ENCODE measurements around the gene CRACR2A. TPM values are rescaled to one million over a fixed set of nuclear protein-coding genes. Genes with fewer than 3 reads are reported as not detected.

Gene CRACR2A
- total and polyA plus RNA-seq, 7 experiments from 2014 or later: 8.2 to 40.3 (median 31.4) TPM

DNA sequence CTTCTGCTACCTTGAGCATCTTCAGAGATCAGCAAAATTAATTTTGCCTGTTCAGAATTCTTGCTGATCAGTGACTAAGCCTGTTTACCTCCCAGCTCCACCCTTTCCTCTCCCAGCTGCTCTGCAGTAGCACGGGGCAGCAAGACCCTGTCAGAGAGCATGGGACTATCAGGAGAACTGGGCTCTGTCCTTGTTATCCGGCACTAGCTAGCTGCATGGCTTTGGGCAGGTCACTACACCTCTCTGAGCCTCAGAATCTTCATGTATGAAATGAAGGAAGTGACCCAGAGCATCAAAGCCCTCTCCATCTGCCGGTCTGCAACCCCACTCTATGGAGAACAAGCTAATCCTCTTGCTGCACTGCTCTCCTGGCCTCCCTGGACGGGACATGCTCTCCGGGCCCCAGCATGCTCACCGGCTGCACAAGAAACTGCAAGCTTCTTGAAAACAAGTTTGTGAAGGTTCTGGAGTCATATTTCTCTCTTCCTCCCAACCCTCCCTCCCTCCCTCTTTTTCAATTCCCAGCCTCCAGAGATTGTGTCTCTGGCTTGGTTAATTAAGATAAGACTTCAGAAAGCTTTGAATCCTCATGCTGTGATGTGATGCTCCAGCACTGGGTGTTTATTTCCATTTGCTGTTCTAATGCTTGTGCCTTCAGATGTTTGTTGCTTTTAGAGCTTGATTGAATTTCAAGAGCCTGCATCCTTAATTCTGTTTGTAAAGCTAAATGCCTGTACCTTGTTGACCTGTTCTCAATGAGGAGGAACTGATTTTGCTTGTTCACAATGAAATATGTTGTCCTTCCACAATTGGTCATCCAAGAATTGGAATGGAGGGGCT lies 101.1 kb downstream of the CRACR2A start:
- Histone ChIP-seq H3K36me3 (ENCODE audit: control insufficient read depth in 2 of 3, insufficient read depth in 3 of 3, low read length in 3 of 3) (peaks cover 7 to 92% (median 8%) of the 10 kb centered on the region in 3 experiments), H3K4me3 (ENCODE audit: low read length) (no peak overlapping the region), H3K4me1 (ENCODE audit: control insufficient read depth in 2 of 2, insufficient read depth in 2 of 2, low read length in 2 of 2) (no peaks in the 10 kb centered on the region), H3K27me3 (ENCODE audit: control insufficient read depth in 2 of 2, insufficient read depth in 2 of 2, low read length in 2 of 2) (no peaks in the 10 kb centered on the region), H3K9me3 (ENCODE audit: control insufficient read depth in 2 of 3, low read length in 3 of 3) (no peaks in the 10 kb centered on the region), H3K27ac (ENCODE audit: low read depth, low read length) (no peak overlapping the region)
- ATAC-seq (no peak), DNase-seq (no peak)
- H3K4me3 Mint-ChIP-seq: no peak overlapping the region
- H3K27me3 Mint-ChIP-seq: no peaks in the 10 kb centered on the region
- H3K9me3 Mint-ChIP-seq: peaks cover 0 to 2% (median 0%) of the 10 kb centered on the region in 11 donors
- ChIA-PET POLR2A (no interaction called here), CTCF (interaction anchor here (0.6 kb wide), 1 partner anchor 1511 kb away, joined by 4 read pairs; no protein-coding TSS in a partner anchor)
- intact Hi-C loops (cut with micrococcal nuclease): loop anchor here in 1 of 2 donors (10.0 kb wide), 1 partner anchor 347 kb away; no protein-coding TSS in a partner anchor
- peak overlapping the region in 2 of 9 donors; percentile 8 to 36 for H3K27ac Mint-ChIP-seq
- H3K36me3 Mint-ChIP-seq: peaks cover 0 to 41% (median 23%) of the 10 kb centered on the region in 5 donors
- peaks cover 0 to 19% (median 0%) of the 10 kb centered on the region in 7 donors for H3K4me1 Mint-ChIP-seq

DNA sequence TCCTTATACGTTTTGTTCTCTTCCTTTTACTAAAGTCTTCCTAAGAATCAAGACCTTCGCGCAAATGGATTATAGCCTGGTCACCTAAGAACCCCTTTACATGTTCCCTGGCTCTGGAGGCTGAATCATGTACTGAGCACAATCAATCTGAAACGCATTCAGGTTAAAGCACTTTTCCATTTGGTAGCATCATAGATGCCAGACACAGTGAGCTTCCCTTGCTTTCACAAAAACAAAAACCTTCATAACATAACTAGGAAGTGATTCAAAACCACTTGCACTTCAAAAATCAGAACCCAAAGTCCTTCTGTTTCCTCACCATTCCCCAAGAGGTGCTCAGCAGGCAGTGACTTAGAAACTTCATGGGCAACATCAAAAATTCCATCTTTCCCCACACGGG lies 105.4 kb downstream of the CRACR2A start:
- no peaks in the 10 kb centered on the region for H3K27me3 ChIP-seq (ENCODE audit: control insufficient read depth in 2 of 2, insufficient read depth in 2 of 2, low read length in 2 of 2)
- Mint-ChIP-seq H3K4me3 (no peak overlapping the region), H3K9me3 (no peaks in the 10 kb centered on the region), H3K27me3 (no peaks in the 10 kb centered on the region), H3K4me1 (peaks cover 0 to 30% (median 0%) of the 10 kb centered on the region in 7 donors), H3K36me3 (peaks cover 9 to 39% (median 21%) of the 10 kb centered on the region in 5 donors), H3K27ac (no peak overlapping the region)
- no peak overlapping the region for H3K4me3 ChIP-seq (ENCODE audit: low read length)
- ATAC-seq (no peak), DNase-seq (no peak)
- POLR2A ChIA-PET: no interaction called here
- no peaks in the 10 kb centered on the region for H3K9me3 ChIP-seq (ENCODE audit: control insufficient read depth in 2 of 3, low read length in 3 of 3)
- H3K27ac ChIP-seq (ENCODE audit: low read depth, low read length): no peak overlapping the region
- no peaks in the 10 kb centered on the region for H3K4me1 ChIP-seq (ENCODE audit: control insufficient read depth in 2 of 2, insufficient read depth in 2 of 2, low read length in 2 of 2)
- H3K36me3 ChIP-seq (ENCODE audit: control insufficient read depth in 2 of 3, insufficient read depth in 3 of 3, low read length in 3 of 3): peaks cover 4 to 71% (median 16%) of the 10 kb centered on the region in 3 experiments
- CTCF ChIA-PET: interaction anchor here (0.7 kb wide), 1 partner anchor 630 kb away, joined by 3 read pairs; no protein-coding TSS in a partner anchor
- intact Hi-C loops (cut with micrococcal nuclease): no loop called here

DNA sequence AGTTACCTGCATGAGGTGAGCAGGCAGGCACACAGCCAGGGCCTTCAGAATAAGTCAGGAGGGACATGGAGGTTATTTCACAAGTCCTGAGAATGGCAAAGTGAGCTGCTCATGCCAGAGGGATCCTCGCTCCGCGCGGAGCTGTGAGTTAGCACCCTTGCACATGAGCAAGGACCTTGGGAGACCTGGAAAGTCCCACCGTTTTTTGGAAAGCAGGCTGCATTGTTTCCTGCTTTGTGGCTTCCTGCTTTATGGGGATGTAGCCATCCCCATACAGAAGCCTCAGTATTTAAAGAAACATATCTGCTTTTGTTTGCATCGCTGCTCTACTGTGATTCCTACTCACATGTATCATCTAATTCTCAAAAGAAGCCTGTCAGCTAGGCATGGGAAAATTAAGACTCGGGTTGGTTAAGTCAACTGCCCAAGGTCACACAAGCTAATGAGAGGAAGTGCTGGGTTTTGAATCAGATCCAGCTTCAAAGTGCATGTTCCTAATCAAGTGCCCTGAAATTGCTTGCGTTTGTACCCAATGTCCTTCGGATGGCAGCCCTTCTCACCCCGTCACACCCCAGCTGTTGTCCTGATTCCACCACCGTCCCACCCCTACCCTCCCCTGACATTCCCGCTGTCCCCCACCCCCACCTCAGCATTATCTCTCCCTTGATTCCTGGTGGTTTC lies 106.2 kb downstream of the CRACR2A start:
- no peaks in the 10 kb centered on the region for H3K4me1 ChIP-seq (ENCODE audit: control insufficient read depth in 2 of 2, insufficient read depth in 2 of 2, low read length in 2 of 2)
- no peak overlapping the region for H3K4me3 ChIP-seq (ENCODE audit: low read length)
- intact Hi-C loops (cut with micrococcal nuclease): no loop called here
- H3K4me3 Mint-ChIP-seq: peak overlapping the region in 1 of 10 donors; percentile 39
- peaks cover 11 to 41% (median 21%) of the 10 kb centered on the region in 5 donors for H3K36me3 Mint-ChIP-seq
- peaks cover 0 to 28% (median 0%) of the 10 kb centered on the region in 7 donors for H3K4me1 Mint-ChIP-seq
- no peaks in the 10 kb centered on the region for H3K27me3 ChIP-seq (ENCODE audit: control insufficient read depth in 2 of 2, insufficient read depth in 2 of 2, low read length in 2 of 2)
- DNase-seq (no peak), ATAC-seq (no peak)
- no peaks in the 10 kb centered on the region for H3K27me3 Mint-ChIP-seq
- no peak overlapping the region for H3K27ac ChIP-seq (ENCODE audit: low read depth, low read length)
- peaks cover 4 to 68% (median 16%) of the 10 kb centered on the region in 3 experiments for H3K36me3 ChIP-seq (ENCODE audit: control insufficient read depth in 2 of 3, insufficient read depth in 3 of 3, low read length in 3 of 3)
- POLR2A ChIA-PET: no interaction called here
- no peaks in the 10 kb centered on the region for H3K9me3 Mint-ChIP-seq
- H3K9me3 ChIP-seq (ENCODE audit: control insufficient read depth in 2 of 3, low read length in 3 of 3): no peaks in the 10 kb centered on the region
- H3K27ac Mint-ChIP-seq: peak overlapping the region in 1 of 9 donors; percentile 70
- CTCF ChIA-PET: interaction anchor here (0.7 kb wide), 1 partner anchor 631 kb away, joined by 3 read pairs; no protein-coding TSS in a partner anchor

DNA sequence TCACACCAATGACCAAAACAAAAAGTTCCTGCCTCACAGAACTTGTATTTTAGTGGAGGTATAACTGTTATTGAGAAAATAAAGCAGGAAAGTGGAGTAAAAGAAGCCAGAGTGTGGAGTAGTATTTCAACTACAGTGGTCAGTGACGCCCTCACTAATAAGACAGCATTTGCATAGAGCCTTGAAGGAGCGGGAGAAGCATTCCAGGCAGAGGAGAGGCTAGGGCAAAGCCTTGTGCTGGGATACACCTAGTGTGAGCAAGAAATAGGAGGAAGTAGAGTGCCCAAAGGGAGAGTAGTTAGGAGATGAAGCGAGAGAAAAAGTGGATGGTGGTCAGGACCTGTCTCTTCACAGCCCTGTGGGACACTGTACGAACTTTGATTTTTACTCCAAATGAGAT lies 107.8 kb downstream of the CRACR2A start:
- no peak overlapping the region for H3K4me3 ChIP-seq (ENCODE audit: low read length)
- Mint-ChIP-seq H3K36me3 (peaks cover 10 to 49% (median 24%) of the 10 kb centered on the region in 5 donors), H3K4me1 (peaks cover 0 to 24% (median 0%) of the 10 kb centered on the region in 7 donors), H3K27me3 (no peaks in the 10 kb centered on the region), H3K9me3 (no peaks in the 10 kb centered on the region), H3K4me3 (no peak overlapping the region), H3K27ac (no peak overlapping the region)
- no peaks in the 10 kb centered on the region for H3K4me1 ChIP-seq (ENCODE audit: control insufficient read depth in 2 of 2, insufficient read depth in 2 of 2, low read length in 2 of 2)
- ChIA-PET POLR2A (no interaction called here), CTCF (no interaction called here)
- no peaks in the 10 kb centered on the region for H3K27me3 ChIP-seq (ENCODE audit: control insufficient read depth in 2 of 2, insufficient read depth in 2 of 2, low read length in 2 of 2)
- ATAC-seq (no peak), DNase-seq (no peak)
- H3K36me3 ChIP-seq (ENCODE audit: control insufficient read depth in 2 of 3, insufficient read depth in 3 of 3, low read length in 3 of 3): peaks cover 4 to 63% (median 15%) of the 10 kb centered on the region in 3 experiments
- no peaks in the 10 kb centered on the region for H3K9me3 ChIP-seq (ENCODE audit: control insufficient read depth in 2 of 3, low read length in 3 of 3)
- H3K27ac ChIP-seq (ENCODE audit: low read depth, low read length): no peak overlapping the region
- intact Hi-C loops (cut with micrococcal nuclease): no loop called here

DNA sequence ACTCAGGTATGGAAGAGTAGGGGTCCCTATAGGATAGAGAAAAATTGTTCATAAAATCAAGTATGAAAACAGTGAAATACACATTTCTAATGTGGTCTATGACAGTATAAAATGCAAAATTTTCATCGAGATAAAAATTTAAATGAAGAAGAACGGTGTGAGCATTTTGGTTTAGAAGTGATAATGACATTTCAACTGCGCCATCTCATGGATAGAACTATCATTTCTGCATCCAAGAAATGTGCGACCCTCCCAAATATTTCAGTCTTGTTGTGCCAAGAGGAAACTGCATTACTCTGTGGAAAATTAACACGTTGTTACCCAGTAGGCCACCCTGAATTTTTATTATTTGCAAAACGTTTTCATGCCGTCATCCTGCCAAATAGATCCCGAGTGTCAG lies 108.8 kb downstream of the CRACR2A start:
- Mint-ChIP-seq H3K9me3 (no peaks in the 10 kb centered on the region), H3K36me3 (peaks cover 12 to 55% (median 24%) of the 10 kb centered on the region in 5 donors), H3K27me3 (no peaks in the 10 kb centered on the region), H3K4me3 (no peak overlapping the region), H3K27ac (no peak overlapping the region), H3K4me1 (peaks cover 0 to 24% (median 0%) of the 10 kb centered on the region in 7 donors)
- intact Hi-C loops (cut with micrococcal nuclease): no loop called here
- H3K4me3 ChIP-seq (ENCODE audit: low read length): no peak overlapping the region
- H3K27ac ChIP-seq (ENCODE audit: low read depth, low read length): no peak overlapping the region
- no peak for DNase-seq
- ATAC-seq: no peak
- POLR2A ChIA-PET: no interaction called here
- CTCF ChIA-PET: no interaction called here
- no peaks in the 10 kb centered on the region for H3K27me3 ChIP-seq (ENCODE audit: control insufficient read depth in 2 of 2, insufficient read depth in 2 of 2, low read length in 2 of 2)
- no peaks in the 10 kb centered on the region for H3K9me3 ChIP-seq (ENCODE audit: control insufficient read depth in 2 of 3, low read length in 3 of 3)
- peaks cover 0 to 58% (median 11%) of the 10 kb centered on the region in 3 experiments for H3K36me3 ChIP-seq (ENCODE audit: control insufficient read depth in 2 of 3, insufficient read depth in 3 of 3, low read length in 3 of 3)
- no peaks in the 10 kb centered on the region for H3K4me1 ChIP-seq (ENCODE audit: control insufficient read depth in 2 of 2, insufficient read depth in 2 of 2, low read length in 2 of 2)

DNA sequence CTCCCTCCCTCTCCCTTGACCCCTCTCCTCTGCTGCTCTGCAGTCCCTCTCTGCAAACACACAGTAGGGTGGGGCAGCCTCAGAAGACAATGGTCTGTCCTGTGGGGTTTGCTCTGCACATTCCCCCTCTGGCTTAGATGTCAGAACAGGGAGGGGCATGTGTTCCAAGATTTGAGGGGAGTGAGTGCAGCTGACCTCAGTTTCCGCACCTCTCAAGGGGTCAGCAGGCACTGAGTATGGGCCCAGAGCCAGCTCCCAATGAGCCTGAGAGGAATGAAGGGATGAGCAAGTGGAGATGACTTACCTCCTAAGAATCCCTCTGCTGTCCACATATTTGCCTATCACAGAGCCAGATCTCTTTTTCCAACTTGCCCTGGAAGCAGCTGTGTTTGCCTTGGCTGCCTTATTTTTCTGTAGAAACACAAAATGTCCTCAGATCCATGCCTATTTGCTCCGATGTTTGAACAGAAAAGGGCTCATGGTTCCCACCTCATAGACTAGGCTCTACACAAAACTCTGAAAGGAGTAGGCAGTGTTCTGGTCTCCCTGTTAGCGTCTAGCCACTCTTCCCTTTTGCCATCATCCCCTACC lies 111.4 kb downstream of the CRACR2A start:
- Histone ChIP-seq H3K4me3 (ENCODE audit: low read length) (no peak overlapping the region), H3K4me1 (ENCODE audit: control insufficient read depth in 2 of 2, insufficient read depth in 2 of 2, low read length in 2 of 2) (no peaks in the 10 kb centered on the region), H3K9me3 (ENCODE audit: control insufficient read depth in 2 of 3, low read length in 3 of 3) (no peaks in the 10 kb centered on the region), H3K27ac (ENCODE audit: low read depth, low read length) (no peak overlapping the region), H3K36me3 (ENCODE audit: control insufficient read depth in 2 of 3, insufficient read depth in 3 of 3, low read length in 3 of 3) (peaks cover 0 to 60% (median 9%) of the 10 kb centered on the region in 3 experiments), H3K27me3 (ENCODE audit: control insufficient read depth in 2 of 2, insufficient read depth in 2 of 2, low read length in 2 of 2) (no peaks in the 10 kb centered on the region)
- Mint-ChIP-seq H3K4me1 (peaks cover 0 to 9% (median 0%) of the 10 kb centered on the region in 7 donors), H3K9me3 (no peaks in the 10 kb centered on the region), H3K36me3 (peaks cover 25 to 75% (median 34%) of the 10 kb centered on the region in 5 donors), H3K27ac (no peak overlapping the region), H3K27me3 (no peaks in the 10 kb centered on the region), H3K4me3 (no peak overlapping the region)
- ATAC-seq (no peak), DNase-seq (no peak)
- CTCF ChIA-PET: no interaction called here
- intact Hi-C loops (cut with micrococcal nuclease): no loop called here
- POLR2A ChIA-PET: no interaction called here
